ENCODE data around the gene CASK. TPM values are rescaled to one million over a fixed set of nuclear protein-coding genes. Genes with fewer than 3 reads are reported as not detected.
"Not testable (repeated sequence)": the region's sequence is repeated elsewhere in the genome, so short reads cannot be mapped to it uniquely, and the experiment has no call there.

Gene CASK
- total and polyA plus RNA-seq, 7 experiments from 2014 or later = 5.6 to 72.4 (median 43.5) TPM

DNA sequence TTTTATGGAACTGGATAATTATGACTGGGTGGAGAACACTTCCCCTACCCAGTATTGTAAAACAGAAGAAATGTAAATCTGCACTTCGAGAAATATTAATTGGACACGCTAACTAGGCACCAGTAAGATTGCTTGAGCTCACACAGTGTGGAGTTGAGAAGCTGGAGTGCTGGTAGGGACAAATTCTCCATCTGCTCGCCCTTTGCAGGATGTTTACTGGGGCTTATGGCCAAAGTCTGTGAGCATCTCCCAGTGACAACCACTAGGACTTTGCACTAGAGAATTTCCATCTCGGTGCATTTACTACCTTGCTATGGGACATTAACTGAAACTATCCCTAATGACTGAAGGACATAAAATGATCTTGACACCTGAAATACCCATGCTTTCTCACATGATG, 268.3 kb downstream of the CASK start:
- Mint-ChIP-seq H3K9me3 (peaks cover 0 to 9% (median 0%) of the 10 kb centered on the region in 11 donors), H3K4me3 (no peak overlapping the region), H3K27ac (no peak overlapping the region), H3K4me1 (peaks cover 0 to 11% (median 0%) of the 10 kb centered on the region in 7 donors), H3K36me3 (peaks cover 27 to 77% (median 66%) of the 10 kb centered on the region in 5 donors), H3K27me3 (no peaks in the 10 kb centered on the region)
- no peaks in the 10 kb centered on the region for H3K9me3 ChIP-seq (ENCODE audit: control insufficient read depth in 2 of 3, low read length in 3 of 3)
- H3K27ac ChIP-seq (ENCODE audit: low read depth, low read length) = no peak overlapping the region
- intact Hi-C loops (cut with micrococcal nuclease) = no loop called here
- no peaks in the 10 kb centered on the region for H3K27me3 ChIP-seq (ENCODE audit: control insufficient read depth in 2 of 2, insufficient read depth in 2 of 2, low read length in 2 of 2)
- no peak for ATAC-seq
- CTCF ChIA-PET = no interaction called here
- H3K4me3 ChIP-seq (ENCODE audit: low read length) = no peak overlapping the region
- DNase-seq = no peak
- H3K36me3 ChIP-seq (ENCODE audit: control insufficient read depth in 2 of 3, insufficient read depth in 3 of 3, low read length in 3 of 3) = peaks cover 0 to 27% (median 6%) of the 10 kb centered on the region in 3 experiments
- no peaks in the 10 kb centered on the region for H3K4me1 ChIP-seq (ENCODE audit: control insufficient read depth in 2 of 2, insufficient read depth in 2 of 2, low read length in 2 of 2)
- POLR2A ChIA-PET = no interaction called here

GRCh38 chrX:41653125-41653524, 270.2 kb downstream of the CASK start:
- POLR2A ChIA-PET = no interaction called here
- Mint-ChIP-seq H3K27ac (no peak overlapping the region), H3K9me3 (peaks cover 0 to 27% (median 9%) of the 10 kb centered on the region in 11 donors), H3K36me3 (peaks cover 25 to 75% (median 66%) of the 10 kb centered on the region in 5 donors), H3K4me3 (no peak overlapping the region), H3K4me1 (peaks cover 0 to 4% (median 0%) of the 10 kb centered on the region in 7 donors), H3K27me3 (no peaks in the 10 kb centered on the region)
- Histone ChIP-seq H3K4me3 (ENCODE audit: low read length) (no peak overlapping the region), H3K9me3 (ENCODE audit: control insufficient read depth in 2 of 3, low read length in 3 of 3) (no peaks in the 10 kb centered on the region), H3K4me1 (ENCODE audit: control insufficient read depth in 2 of 2, insufficient read depth in 2 of 2, low read length in 2 of 2) (no peaks in the 10 kb centered on the region), H3K27me3 (ENCODE audit: control insufficient read depth in 2 of 2, insufficient read depth in 2 of 2, low read length in 2 of 2) (no peaks in the 10 kb centered on the region), H3K36me3 (ENCODE audit: control insufficient read depth in 2 of 3, insufficient read depth in 3 of 3, low read length in 3 of 3) (peaks cover 0 to 15% (median 0%) of the 10 kb centered on the region in 3 experiments), H3K27ac (ENCODE audit: low read depth, low read length) (no peak overlapping the region)
- no peak for DNase-seq
- CTCF ChIA-PET = no interaction called here
- no peak for ATAC-seq
- intact Hi-C loops (cut with micrococcal nuclease) = no loop called here

DNA sequence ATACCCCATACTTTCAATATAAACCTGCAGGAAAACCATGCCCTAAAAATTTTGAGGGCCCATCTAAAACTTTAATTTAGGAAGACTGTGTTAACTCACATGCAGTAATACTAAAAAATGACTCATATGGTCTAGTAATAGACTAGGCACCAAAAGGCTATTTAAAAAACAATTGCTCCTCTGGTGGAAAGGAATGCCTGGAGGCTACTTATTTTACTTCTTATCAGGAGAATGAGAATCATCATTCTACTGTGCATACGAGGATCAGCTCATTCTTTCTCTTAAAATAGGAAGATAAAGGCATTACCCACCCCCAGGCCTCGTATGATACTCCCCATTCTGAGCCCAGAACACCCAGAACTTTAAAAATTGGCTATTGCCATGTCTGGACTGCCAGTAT, 277.2 kb downstream of the CASK start:
- H3K27ac ChIP-seq (ENCODE audit: low read depth, low read length); H3K4me1 Mint-ChIP-seq; DNase-seq; H3K4me1 ChIP-seq (ENCODE audit: control insufficient read depth in 2 of 2, insufficient read depth in 2 of 2, low read length in 2 of 2); H3K27me3 Mint-ChIP-seq; intact Hi-C loops (cut with micrococcal nuclease); H3K36me3 ChIP-seq (ENCODE audit: control insufficient read depth in 2 of 3, insufficient read depth in 3 of 3, low read length in 3 of 3); H3K27ac Mint-ChIP-seq; CTCF ChIA-PET; H3K4me3 Mint-ChIP-seq; H3K27me3 ChIP-seq (ENCODE audit: control insufficient read depth in 2 of 2, insufficient read depth in 2 of 2, low read length in 2 of 2); ATAC-seq; H3K4me3 ChIP-seq (ENCODE audit: low read length); POLR2A ChIA-PET; H3K9me3 ChIP-seq (ENCODE audit: control insufficient read depth in 2 of 3, low read length in 3 of 3): not testable (repeated sequence)
- H3K9me3 Mint-ChIP-seq = peaks cover 0 to 59% (median 12%) of the 10 kb centered on the region in 11 donors
- peaks cover 6 to 51% (median 49%) of the 10 kb centered on the region in 5 donors for H3K36me3 Mint-ChIP-seq

DNA sequence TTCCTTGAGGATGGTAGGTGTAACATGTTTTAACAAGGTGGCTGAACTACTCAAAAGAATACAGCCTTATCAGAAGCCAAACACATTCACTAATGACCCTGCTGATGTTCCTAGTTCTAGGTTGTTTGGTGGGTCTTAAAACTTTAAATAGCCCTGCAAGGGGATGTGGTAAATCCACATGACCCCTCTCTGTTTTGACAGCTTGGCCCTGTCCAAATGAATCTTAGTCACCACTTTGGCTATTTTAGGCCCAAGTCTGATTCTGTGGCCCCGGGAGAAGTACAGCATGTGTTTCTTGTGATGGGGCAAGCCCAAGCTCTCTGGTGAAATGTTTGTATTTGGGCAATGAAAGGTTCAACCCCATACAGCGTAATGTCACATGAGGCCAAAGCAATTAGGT, 289.1 kb downstream of the CASK start:
- no peak for ATAC-seq
- CTCF ChIA-PET = no interaction called here
- peaks cover 0 to 23% (median 15%) of the 10 kb centered on the region in 5 donors for H3K36me3 Mint-ChIP-seq

DNA sequence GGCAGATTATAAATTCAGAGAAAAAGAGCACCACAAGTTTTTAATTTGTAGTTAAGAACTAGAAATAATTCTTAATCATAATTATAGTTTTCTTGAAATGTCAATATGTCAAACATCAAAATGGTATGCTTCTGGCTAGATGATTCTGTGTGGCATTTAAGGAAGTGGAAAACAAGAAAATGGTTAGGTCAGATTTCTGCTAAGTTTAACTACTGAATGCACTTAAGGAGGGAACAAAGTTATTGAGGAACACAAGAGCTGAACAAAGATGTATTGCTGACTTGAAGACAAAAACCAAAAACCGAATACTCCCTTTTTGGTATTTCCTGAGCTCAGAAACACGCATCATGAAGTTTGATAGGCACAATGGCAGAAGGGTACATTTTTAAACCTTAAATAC, 293.3 kb downstream of the CASK start:
- H3K27ac Mint-ChIP-seq = no peak overlapping the region
- ATAC-seq (no peak), DNase-seq (no peak)
- no peaks in the 10 kb centered on the region for H3K9me3 Mint-ChIP-seq
- no peaks in the 10 kb centered on the region for H3K9me3 ChIP-seq (ENCODE audit: control insufficient read depth in 2 of 3, low read length in 3 of 3)
- no peak overlapping the region for H3K27ac ChIP-seq (ENCODE audit: low read depth, low read length)
- ChIA-PET CTCF (no interaction called here), POLR2A (no interaction called here)
- no peaks in the 10 kb centered on the region for H3K27me3 Mint-ChIP-seq
- no peak overlapping the region for H3K4me3 Mint-ChIP-seq
- peaks cover 0 to 1% (median 0%) of the 10 kb centered on the region in 7 donors for H3K4me1 Mint-ChIP-seq
- H3K4me1 ChIP-seq (ENCODE audit: control insufficient read depth in 2 of 2, insufficient read depth in 2 of 2, low read length in 2 of 2) = no peaks in the 10 kb centered on the region
- H3K27me3 ChIP-seq (ENCODE audit: control insufficient read depth in 2 of 2, insufficient read depth in 2 of 2, low read length in 2 of 2) = no peaks in the 10 kb centered on the region
- H3K36me3 Mint-ChIP-seq = peaks cover 0 to 17% (median 10%) of the 10 kb centered on the region in 5 donors
- H3K36me3 ChIP-seq (ENCODE audit: control insufficient read depth in 2 of 3, insufficient read depth in 3 of 3, low read length in 3 of 3) = no peaks in the 10 kb centered on the region
- intact Hi-C loops (cut with micrococcal nuclease) = no loop called here
- no peak overlapping the region for H3K4me3 ChIP-seq (ENCODE audit: low read length)

More for the DNA sequence above, 289.1 kb downstream of the CASK start:
- Mint-ChIP-seq H3K4me3 (no peak overlapping the region), H3K27ac (no peak overlapping the region), H3K27me3 (no peaks in the 10 kb centered on the region), H3K4me1 (no peaks in the 10 kb centered on the region), H3K9me3 (peaks cover 0 to 3% (median 0%) of the 10 kb centered on the region in 11 donors)
- POLR2A ChIA-PET = no interaction called here
- Histone ChIP-seq H3K27ac (ENCODE audit: low read depth, low read length) (no peak overlapping the region), H3K9me3 (ENCODE audit: control insufficient read depth in 2 of 3, low read length in 3 of 3) (no peaks in the 10 kb centered on the region), H3K4me1 (ENCODE audit: control insufficient read depth in 2 of 2, insufficient read depth in 2 of 2, low read length in 2 of 2) (no peaks in the 10 kb centered on the region), H3K27me3 (ENCODE audit: control insufficient read depth in 2 of 2, insufficient read depth in 2 of 2, low read length in 2 of 2) (no peaks in the 10 kb centered on the region), H3K4me3 (ENCODE audit: low read length) (no peak overlapping the region), H3K36me3 (ENCODE audit: control insufficient read depth in 2 of 3, insufficient read depth in 3 of 3, low read length in 3 of 3) (no peaks in the 10 kb centered on the region)
- DNase-seq = no peak
- intact Hi-C loops (cut with micrococcal nuclease) = no loop called here

GRCh38 chrX:41629539-41629938, 293.8 kb downstream of the CASK start:
- H3K9me3 ChIP-seq (ENCODE audit: control insufficient read depth in 2 of 3, low read length in 3 of 3) = no peaks in the 10 kb centered on the region
- no peak overlapping the region for H3K27ac ChIP-seq (ENCODE audit: low read depth, low read length)
- POLR2A ChIA-PET = no interaction called here
- Mint-ChIP-seq H3K27me3 (no peaks in the 10 kb centered on the region), H3K27ac (no peak overlapping the region), H3K36me3 (peaks cover 0 to 19% (median 12%) of the 10 kb centered on the region in 5 donors), H3K9me3 (no peaks in the 10 kb centered on the region), H3K4me1 (peaks cover 0 to 4% (median 0%) of the 10 kb centered on the region in 7 donors), H3K4me3 (no peak overlapping the region)
- H3K36me3 ChIP-seq (ENCODE audit: control insufficient read depth in 2 of 3, insufficient read depth in 3 of 3, low read length in 3 of 3) = no peaks in the 10 kb centered on the region
- ATAC-seq (no peak), DNase-seq (no peak)
- CTCF ChIA-PET = no interaction called here
- H3K27me3 ChIP-seq (ENCODE audit: control insufficient read depth in 2 of 2, insufficient read depth in 2 of 2, low read length in 2 of 2) = no peaks in the 10 kb centered on the region
- intact Hi-C loops (cut with micrococcal nuclease) = no loop called here
- H3K4me3 ChIP-seq (ENCODE audit: low read length) = no peak overlapping the region
- no peaks in the 10 kb centered on the region for H3K4me1 ChIP-seq (ENCODE audit: control insufficient read depth in 2 of 2, insufficient read depth in 2 of 2, low read length in 2 of 2)

GRCh38 chrX:41621222-41621723, 302.1 kb downstream of the CASK start:
- Mint-ChIP-seq H3K27me3 (no peaks in the 10 kb centered on the region), H3K4me1 (peaks cover 0 to 6% (median 0%) of the 10 kb centered on the region in 7 donors), H3K9me3 (no peaks in the 10 kb centered on the region), H3K36me3 (peaks cover 0 to 30% (median 21%) of the 10 kb centered on the region in 5 donors), H3K27ac (no peak overlapping the region), H3K4me3 (no peak overlapping the region)
- CTCF ChIA-PET = interaction anchor here (0.6 kb wide), 1 partner anchor 348 kb away, joined by 3 read pairs; no protein-coding TSS in a partner anchor
- Histone ChIP-seq H3K27me3 (ENCODE audit: control insufficient read depth in 2 of 2, insufficient read depth in 2 of 2, low read length in 2 of 2) (no peaks in the 10 kb centered on the region), H3K27ac (ENCODE audit: low read depth, low read length) (no peak overlapping the region), H3K4me3 (ENCODE audit: low read length) (no peak overlapping the region), H3K4me1 (ENCODE audit: control insufficient read depth in 2 of 2, insufficient read depth in 2 of 2, low read length in 2 of 2) (no peaks in the 10 kb centered on the region), H3K9me3 (ENCODE audit: control insufficient read depth in 2 of 3, low read length in 3 of 3) (no peaks in the 10 kb centered on the region), H3K36me3 (ENCODE audit: control insufficient read depth in 2 of 3, insufficient read depth in 3 of 3, low read length in 3 of 3) (no peaks in the 10 kb centered on the region)
- DNase-seq (no peak), ATAC-seq (peak; percentile 55)
- intact Hi-C loops (cut with micrococcal nuclease) = no loop called here
- POLR2A ChIA-PET = no interaction called here

All from naive thymus-derived CD4-positive, alpha-beta T cell (primary cell).